Breast epithelium (tissue), 3 donors: ENCODE data around the gene ANKDD1B.

ENCODE experiments used
- POLR2A ChIP-seq: fragments of 450-650 bp; IDR thresholded peaks from one replicate; pipeline ENCODE4 v1.6.1; 2016; ENCODE audit warnings: antibody characterized with exemption, mild to moderate bottlenecking, moderate library complexity
- TF ChIP-seq, protein P1 (sequence below), 3 donors: fragments of 450-650 bp; IDR thresholded peaks; one replicate each; pipeline ENCODE4 v1.5.1; 2016 to 2017; ENCODE audit warnings: antibody characterized with exemption in 3 of 3, mild to moderate bottlenecking in 3 of 3, moderate library complexity in 3 of 3

DNA sequence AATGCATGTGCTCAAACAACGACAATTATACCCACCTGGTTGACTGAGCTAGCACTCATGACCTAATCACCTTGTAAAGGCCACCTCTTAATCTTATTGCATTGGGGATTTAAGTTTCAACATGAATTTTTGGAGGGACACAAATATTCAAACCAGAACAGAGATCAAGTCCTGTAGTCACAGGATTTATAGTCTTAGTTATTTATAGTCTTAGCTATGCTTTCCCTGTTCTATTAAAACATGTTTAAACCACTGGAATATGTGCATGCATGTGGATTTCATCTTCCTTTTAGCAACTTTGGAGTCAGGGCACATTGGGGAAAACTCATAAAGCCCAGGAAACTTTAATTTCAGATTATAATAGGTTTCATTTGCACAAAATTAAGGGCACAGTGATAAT is 26.7 kb downstream of the ANKDD1B start:
- TF ChIP-seq, protein P1, sequence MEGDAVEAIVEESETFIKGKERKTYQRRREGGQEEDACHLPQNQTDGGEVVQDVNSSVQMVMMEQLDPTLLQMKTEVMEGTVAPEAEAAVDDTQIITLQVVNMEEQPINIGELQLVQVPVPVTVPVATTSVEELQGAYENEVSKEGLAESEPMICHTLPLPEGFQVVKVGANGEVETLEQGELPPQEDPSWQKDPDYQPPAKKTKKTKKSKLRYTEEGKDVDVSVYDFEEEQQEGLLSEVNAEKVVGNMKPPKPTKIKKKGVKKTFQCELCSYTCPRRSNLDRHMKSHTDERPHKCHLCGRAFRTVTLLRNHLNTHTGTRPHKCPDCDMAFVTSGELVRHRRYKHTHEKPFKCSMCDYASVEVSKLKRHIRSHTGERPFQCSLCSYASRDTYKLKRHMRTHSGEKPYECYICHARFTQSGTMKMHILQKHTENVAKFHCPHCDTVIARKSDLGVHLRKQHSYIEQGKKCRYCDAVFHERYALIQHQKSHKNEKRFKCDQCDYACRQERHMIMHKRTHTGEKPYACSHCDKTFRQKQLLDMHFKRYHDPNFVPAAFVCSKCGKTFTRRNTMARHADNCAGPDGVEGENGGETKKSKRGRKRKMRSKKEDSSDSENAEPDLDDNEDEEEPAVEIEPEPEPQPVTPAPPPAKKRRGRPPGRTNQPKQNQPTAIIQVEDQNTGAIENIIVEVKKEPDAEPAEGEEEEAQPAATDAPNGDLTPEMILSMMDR (IDR thresholded peaks at IDR 0.05) = no peak
- TF ChIP-seq POLR2A = no peak
